Lower leg skin (tissue), 3 donors: ENCODE results near the gene OTX1.

Experiments
- POLR2A ChIP-seq, 2 donors: fragments of 450-650 bp; IDR thresholded peaks; one replicate each; pipeline ENCODE4 v1.6.1; 2016 to 2017; ENCODE audit warnings: antibody characterized with exemption in 2 of 2, mild to moderate bottlenecking in 1 of 2, moderate library complexity in 1 of 2
- TF ChIP-seq, protein P1 (sequence below), 3 donors: fragments of 450-650 bp; IDR thresholded peaks; one replicate each; pipeline ENCODE4 v1.5.1; 2016; ENCODE audit warnings: antibody characterized with exemption in 3 of 3, mild to moderate bottlenecking in 3 of 3, moderate library complexity in 2 of 3

DNA sequence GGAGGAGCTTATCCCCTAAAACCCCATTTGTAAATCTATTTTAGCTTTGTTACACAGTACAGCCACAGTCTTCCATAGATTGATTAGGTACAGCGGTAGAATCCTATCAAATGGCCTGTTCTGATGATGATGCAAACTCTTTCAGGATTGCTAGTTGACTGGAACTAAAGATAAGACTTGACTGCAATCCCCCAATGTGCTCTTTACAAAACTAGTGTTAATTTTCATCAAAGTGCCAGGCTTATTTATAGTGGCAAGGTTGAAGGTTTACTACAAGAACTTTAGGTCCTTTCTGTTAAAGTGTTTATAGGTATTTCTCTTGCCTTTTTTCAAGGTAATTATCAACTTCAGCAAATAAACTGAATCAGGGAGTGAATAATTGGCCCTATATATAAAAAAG is 9.0 kb upstream of the OTX1 start:
- TF ChIP-seq POLR2A (IDR thresholded peaks at IDR 0.05), result no peak
- TF ChIP-seq, protein P1, sequence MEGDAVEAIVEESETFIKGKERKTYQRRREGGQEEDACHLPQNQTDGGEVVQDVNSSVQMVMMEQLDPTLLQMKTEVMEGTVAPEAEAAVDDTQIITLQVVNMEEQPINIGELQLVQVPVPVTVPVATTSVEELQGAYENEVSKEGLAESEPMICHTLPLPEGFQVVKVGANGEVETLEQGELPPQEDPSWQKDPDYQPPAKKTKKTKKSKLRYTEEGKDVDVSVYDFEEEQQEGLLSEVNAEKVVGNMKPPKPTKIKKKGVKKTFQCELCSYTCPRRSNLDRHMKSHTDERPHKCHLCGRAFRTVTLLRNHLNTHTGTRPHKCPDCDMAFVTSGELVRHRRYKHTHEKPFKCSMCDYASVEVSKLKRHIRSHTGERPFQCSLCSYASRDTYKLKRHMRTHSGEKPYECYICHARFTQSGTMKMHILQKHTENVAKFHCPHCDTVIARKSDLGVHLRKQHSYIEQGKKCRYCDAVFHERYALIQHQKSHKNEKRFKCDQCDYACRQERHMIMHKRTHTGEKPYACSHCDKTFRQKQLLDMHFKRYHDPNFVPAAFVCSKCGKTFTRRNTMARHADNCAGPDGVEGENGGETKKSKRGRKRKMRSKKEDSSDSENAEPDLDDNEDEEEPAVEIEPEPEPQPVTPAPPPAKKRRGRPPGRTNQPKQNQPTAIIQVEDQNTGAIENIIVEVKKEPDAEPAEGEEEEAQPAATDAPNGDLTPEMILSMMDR (IDR thresholded peaks at IDR 0.05), result no peak
